GM21390 (cell line): Measurements from ENCODE around the gene RFC5.

Source experiments
- ATAC-seq: cut with Tn5 transposase; IDR thresholded peaks from one replicate; pipeline ENCODE4 v1.9.1; 2021; ENCODE audit not compliant: unreplicated experiment

The RFC5 gene

DNA sequence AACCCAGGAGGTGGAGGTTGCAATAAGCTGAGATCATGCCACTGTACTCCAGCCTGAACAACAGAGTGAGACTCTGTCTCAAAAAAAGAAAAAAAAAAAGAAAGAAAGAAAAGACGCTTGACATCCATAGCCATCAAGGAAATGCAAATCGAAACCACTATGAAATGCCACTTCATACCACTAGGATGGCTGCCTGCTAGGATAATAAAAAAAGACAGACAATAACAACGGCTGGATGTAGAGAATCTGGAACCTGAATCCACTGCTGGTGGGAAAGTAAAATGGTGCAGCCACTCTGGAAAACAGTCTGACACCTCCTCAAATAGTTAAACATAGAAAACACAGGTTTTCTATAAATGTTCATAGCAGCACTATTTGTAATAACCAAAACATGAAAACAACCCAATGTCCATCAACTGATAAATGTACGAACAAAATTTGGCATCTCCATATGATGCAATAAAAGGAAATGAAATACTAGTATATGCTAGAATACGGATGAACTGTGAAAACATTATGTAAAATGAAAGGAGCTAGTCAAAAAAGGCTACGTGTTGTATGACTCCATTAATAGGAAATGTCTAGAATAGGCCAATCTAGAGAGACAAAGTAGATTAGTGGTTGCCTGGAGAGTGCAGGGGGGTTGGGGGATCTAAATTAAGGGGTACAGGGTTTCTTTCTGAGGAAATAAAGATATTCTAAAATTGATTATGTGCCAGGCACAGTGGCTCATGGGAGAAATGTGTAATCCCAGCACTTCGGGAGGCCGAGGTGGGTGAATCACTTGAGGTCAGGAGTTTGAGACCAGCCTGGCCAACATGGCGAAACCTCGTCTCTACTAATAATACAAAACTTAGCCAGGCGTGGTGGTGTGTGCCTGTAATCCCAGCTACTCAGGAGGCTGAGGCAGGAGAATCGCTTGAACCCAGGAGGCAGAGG, 34.7 kb downstream of the RFC5 start:
- no peak for ATAC-seq

DNA sequence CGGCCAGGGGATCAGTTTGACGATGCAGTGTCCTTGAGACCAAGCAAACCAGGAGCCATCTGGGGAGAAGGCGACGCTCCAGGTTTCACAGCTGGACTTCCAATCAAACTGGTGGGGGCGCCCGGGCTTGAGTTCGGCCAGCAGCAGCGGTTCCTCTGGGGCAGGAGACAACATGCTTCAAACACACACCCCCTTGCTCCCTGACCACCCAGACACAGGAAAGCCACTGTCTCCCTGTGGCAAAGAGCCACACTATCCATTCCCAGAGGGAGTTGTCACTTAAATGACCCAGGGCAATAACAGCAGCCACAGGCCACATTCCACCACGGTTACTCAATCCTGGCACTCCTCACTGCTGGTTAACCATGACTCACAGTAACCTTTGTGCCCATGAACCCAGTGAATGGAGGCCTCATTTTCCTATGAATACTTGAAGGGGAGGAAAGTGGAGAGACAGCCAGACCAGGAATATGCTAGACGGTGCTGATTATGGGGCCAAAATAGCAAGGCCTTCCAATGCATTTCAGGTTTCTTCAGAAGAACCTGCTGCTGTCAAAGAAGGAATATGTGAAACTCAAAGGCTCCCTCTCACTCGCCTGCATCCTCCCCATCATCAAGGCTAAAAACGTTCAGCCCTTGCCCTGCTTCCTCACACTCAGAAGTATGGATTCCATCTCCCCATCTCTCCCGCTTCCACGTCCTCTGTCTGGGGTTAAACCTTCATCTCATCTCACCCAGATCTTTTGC, 36.0 kb downstream of the RFC5 start:
- ATAC-seq, result no peak

DNA sequence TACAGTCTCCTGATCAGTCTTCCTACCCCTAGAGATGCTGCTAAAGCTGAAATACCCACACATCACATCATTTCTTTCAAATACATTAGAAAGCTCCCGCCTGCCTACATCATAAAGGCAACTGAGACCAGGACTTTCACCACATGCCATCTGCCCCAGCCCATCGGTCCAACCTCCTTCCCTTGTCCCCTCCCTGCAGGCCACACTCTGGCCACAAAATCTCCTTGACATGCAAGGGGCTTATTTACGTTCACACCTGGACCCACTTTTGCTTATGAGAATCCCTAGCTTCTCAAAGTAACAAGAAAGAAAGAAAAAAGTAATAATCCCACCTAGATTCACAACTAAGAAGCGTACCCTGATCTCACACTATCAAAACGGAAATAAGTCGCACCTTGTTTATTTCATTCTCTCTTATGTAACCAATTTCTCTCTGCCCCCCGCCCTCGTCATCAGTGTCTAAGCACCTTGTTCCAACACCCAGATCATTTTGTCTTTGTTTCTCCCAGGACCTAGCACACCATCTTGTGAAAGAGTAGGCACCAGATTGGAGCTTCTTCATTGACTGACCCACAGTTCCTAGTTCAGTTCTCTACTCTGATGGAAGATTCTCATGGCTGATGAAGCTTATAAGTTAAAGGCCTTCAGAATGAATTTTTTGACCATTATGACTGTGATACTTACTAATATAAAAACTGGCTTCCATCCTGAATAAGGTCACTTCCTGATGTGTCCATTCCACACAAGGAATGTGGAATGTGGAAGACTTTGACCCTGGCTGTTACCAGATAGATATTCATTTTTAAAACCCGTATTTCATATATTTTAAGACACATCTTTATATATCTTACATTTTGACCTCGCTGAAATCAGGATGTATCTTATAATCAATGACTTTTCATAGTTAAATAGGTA, 36.8 kb downstream of the RFC5 start:
- ATAC-seq, result no peak

DNA sequence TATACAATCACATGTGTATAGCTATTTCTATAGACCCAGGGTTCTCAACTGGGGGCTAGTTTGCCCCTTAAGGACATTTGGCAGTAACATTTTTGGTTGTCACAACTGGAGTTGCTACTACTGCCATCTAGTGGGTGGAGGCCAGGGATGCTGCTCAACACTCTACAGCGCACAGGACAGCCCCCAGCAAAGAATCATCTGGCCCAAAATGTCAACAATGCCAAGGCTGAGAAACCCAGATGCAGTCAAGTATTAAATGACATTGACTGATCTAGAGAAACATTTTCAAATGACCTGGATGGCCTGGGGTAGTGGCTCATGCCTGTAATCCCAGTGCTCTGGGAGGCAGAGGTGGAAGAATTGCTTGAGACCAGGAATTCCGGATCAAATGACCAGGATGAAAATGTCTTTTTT, 38.6 kb downstream of the RFC5 start:
- peak; percentile 82 for ATAC-seq

DNA sequence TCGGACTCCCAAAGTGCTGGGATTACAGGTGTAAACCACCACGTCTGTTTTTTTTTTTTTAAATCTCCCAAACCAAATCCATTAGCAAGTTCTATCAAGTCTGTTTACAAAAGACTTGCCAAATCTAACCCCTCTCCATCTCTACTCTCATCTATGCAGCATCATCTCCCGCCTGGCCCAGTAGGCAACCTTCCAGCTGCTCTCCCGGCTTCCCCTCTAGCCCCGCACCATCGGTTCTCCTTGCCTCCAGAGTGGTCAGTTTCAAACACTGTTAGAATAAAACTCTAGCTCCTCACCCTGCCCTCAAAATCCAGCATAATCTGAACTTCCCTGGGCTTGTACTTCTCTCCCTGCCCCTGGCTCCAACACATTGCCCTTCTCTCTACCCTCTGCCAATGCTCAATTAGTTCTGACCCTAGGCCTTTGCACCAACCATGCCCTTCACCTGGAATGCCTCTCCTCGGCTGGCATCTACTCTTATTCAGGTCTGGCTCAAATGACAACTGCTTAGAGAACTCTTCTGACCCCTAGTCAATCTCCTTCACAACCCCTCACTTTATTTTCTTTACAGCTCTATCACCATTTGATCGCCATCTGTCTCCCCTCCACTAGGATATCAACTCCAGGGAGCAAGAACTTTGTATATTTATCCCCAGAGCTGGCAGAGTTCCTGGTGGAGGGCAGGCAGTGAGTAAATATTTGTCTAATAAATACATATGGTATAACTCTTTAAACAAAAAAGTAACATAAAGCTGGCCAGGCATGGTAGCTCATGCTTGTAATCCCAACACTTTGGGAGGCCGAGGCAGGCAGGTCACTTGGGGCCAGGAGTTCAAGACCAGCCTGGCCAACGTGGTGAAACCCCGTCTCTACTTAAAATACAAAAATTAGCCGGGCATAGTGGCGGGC, 39.6 kb downstream of the RFC5 start:
- no peak for ATAC-seq

DNA sequence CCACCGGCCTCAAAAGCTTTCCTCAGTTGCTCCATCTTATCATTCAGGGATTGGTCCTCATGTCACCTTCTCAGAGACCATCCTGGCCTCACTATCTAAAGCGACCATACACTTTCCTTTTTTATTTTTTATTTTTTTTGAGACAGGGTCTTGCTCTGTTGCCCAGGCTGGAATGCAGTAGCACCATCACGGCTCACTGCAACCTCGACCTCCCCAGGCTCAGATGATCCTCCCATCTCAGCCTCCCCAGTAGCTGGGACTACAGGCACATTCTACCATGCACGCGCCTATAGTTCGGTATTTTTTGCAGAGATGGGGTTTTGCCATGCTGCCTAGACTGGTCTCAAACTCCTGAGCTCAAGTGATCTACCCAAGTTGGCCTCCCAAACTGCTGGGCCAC, 41.7 kb downstream of the RFC5 start:
- no peak for ATAC-seq

DNA sequence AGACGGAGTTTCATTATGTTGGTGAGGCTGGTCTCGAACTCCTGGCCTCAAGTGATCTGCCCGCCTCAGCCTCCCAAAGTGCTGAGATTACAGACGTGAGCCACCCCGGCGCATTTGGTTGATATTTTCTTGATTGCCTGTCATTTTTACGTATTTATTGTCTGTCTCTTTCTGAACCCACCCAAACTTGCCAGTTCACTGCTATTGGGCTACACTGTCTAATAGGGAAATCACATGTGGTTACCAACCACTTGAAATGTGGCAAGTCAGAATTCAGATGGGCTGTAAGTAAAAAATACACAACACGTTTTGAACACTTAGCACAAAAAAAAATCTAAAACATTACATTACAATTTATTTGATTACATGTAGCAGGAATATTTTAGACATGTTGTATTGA, 42.4 kb downstream of the RFC5 start:
- no peak for ATAC-seq

DNA sequence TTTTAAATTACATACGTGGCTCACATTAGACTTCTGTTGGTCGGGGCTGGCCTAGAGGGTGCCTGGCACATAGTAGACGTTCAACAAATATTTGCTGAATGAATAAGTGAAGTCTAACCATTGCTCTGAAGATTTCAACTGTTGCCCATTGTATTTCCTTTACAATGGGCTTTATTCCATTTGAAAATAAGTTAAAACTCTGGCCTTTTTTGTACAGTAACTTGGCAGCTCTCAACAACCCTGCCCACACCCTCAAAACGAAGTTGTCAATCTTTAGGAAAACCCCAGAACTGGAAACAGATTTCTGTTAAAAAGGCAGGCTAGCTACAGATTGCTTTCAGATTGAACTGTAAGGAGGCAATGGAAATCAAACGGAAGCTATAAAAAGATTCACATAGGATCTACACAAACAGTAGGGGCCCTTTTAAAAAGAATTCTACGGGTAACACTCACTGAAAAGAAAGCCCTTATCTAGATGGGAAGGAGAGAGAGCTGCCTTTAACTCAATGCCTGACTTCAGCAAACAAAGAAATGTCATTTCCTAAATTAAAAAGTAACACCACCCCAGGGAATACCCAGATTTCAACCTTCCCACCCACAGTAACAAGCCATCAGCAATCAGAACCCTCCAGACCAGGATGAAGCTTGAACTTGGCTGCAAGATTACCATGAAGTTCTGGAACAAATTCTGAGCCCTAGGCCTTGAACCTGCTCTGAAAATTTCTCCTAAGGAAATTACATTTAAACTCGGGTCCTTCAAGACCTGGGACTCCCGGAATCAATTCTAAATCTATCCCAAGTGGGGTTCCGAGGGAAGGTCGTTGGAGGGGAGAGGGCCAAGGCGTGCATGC, 43.1 kb downstream of the RFC5 start:
- no peak for ATAC-seq

DNA sequence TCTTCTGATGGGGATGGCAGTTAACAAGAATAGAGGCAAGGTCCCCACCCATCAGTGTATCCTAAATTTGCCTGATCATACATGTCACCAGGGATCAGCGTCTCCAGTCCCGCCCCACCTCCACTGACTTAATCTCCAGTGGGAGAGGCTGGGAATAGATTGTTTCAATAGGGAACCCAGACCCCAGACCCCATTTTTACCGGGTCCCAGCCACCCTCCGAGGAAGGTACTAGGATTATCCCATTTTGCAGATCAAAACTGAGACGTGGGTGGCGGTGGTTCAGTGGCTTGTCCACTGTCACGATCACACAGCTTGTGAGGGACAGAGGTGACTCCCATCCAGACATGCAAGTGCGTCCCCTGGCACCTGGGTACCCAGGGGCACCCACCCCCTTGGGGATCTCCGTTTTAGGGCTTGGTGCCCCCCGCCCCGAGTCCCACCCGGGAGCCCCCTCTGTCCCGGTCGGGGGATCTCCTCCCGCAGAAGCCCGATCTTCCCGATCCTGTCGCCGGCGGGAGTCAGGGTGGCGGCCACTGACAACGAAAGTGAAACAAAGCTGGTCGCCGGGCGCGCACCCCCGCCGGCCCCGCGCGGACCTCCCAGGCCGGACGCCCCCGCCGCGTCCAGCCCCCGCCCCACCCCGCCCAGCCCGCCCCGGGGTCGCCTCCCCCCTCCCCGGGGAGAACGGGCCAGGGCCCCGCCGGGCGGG, 44.0 kb downstream of the RFC5 start:
- peak; percentile 37 for ATAC-seq

DNA sequence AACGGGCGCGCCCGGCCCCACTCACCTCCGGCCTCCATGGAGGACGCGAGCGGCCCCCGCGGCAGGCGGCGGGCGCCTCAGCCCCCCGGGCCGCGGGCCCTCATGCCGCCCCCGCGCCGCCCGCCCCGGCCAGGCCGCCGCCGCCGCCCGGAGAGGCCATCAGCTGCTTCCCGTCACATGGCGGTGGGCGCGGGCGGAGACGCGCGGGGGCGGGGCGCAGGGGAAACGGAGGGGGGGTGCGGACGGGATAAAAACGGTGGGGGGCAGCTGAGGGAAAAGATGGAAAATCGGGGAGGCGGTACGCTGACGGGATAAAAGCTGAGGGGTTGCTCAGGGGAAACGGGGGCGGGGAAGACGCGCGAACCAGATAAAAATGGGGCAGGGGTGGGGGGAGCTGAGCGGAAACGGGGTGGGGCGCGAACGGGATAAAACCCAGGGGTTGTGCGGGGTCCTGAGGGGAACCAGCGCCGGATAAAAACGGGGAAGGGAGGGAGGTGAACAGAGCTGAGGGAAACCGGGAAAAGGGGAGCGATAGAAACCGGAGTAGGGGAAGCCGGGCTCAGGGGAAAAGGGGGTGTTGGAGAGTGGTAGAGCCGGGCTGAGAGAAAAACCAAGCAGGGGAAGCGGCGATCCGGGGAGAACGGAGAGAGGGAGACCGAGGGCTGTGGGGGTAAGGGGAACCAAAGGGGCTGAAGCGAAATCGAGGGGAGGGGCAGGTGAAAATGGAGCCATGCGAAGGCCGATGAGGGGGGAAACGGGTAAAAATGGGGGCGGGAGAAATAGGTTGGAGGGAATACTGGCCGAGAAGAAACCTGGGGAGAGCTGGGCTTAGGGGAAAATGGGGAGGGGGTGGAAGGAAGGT, 44.7 kb downstream of the RFC5 start, which contains the start of gene WSB2:
WSB2 (minus strand) TSS at position 169 of the 862 bp plus-strand sequence; CDS start at position 38, 131 bp downstream.
- peak; percentile 34 for ATAC-seq

DNA sequence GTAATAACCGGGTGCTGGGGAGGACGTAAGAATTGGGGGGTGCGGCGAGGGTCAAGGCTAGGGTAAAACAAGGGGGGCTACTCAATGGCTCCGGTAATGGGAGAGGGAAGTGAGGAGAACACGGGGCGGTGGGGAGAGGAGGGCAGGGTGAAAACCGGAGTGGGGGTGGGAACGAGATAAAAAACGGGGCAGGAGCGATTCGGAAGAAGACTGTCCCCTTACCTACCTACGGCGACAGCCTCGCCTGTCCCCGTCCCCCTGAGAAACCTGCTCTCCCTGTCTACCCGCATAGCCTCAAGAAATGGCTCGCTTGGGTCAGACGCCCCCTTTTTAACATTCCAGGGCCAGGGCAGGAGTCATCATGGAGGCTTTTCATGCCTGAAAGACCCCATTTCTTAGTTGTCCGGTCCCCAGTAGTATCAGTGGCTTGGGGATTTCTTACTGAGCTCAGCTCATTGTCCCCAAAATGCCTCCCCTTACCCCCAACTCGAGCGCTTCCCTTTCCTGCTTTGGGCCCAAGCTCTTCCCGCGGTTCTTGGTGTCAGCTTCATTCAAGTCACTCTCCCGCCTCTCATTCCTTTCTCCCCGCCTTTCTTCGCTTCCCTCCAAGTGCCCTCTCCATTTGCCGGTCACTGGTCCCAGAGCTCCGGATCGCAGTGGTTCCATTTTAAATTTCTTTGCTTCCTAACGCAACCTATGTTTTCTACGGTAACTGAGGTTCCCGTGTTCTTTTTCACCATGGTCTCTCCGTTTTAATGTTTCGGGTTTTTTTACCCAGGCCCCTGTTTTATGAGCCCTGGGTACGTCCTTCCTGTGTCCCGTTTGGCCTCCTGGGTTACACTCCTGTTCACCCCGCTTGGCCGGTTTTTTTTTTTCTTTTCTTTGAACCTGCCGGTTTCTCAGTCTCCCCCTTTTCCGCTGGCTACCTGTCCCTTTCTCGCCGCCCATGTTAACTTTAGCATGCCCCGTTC, 45.7 kb downstream of the RFC5 start:
- ATAC-seq, result no peak

DNA sequence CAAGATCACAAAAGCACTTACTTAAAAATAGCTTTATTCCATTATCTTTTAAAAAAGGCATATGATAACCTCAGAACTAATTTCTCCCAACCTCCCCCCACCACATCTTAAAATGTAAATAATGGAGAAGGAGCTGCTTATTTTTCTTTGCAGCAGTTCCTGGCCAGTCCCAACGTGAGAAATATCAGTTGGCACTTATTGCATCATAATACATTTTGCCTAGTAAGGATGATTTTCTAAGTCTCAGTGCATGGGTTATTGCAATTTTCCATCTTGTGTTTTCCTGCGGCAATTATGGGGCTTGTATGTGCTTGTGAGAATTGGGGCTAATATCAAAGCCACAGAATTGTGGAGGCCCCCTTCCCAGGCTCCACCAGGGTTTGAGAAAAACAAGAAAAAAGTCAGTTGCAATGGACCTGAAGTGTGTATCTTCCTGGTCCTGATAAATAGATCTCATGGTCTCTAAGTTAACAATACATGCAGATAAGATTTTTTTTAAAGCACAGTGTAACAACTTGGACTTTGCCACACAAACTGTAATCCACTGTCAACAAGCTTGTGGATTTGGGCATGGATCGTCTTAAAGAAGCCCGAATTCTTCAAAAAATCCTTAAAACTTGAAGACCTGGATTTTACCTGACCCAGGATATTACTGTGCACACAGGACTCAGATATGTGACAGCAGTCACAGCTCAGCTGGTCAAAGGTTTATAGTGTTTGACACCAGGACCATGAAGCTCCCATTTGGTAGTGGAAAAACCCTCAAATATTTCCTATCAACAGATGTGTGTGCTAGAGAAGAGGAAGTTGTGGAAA, 47.3 kb downstream of the RFC5 start:
- no peak for ATAC-seq

DNA sequence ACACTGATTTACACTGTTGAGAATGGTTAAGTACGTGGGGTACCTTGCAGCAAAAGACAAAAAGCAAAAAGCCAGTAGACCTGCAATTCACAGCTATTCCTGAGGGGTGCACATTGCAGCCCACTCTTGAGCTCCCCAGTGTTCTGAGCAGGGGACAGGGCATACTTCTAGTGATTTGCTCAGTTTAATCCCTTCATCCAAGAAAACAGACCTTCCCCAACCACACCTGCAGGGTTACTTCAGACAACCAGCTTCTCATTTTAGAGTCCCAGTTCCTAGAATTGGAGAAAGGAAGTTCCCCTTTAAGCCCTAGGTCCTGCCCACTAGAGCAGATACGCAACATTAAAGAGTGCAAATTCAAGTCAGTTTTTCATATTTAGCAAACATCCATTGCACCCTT, 48.1 kb downstream of the RFC5 start:
- peak; percentile 38 for ATAC-seq

DNA sequence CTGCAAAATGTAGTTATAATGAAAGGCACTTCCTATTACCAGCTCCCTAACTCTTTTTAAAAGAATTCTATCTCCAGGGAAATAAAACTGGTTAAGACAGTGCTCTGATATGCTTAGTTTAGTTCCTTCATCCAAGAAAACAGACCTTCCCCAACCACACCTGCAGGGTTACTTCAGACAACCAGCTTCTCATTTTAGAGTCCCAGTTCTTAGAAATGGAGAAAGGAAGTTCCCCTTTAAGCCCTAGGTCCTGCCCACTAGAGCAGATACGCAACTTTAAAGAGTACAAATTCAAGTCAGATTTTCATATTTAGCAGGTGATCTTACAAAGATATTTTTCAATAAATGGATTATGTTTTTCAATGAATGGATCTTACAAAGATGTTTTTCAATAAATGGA, 48.9 kb downstream of the RFC5 start:
- ATAC-seq, result no peak

DNA sequence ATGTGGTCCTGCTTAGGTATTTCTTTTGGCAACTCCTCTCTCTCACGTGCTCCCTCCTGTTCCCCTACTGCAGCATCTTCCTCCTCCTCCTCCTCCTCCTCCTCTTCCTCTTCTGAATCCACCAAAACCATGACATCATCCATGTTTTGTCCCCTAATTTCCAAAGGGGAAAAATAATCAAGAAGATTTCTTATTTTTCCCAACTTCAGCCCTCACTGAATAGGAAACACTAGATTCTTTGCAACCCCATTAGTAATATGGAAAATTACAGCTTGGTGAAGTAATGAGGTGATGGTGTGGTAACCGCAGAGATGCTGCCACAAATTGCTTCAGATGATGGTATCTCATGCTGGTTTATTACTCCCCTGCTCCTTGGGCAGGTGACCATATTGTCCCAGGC, 51.9 kb downstream of the RFC5 start:
- no peak for ATAC-seq
